GM21390 (cell line): ENCODE data around the gene KNDC1.

Source experiments
- ATAC-seq: cut with Tn5 transposase; IDR thresholded peaks from one replicate; pipeline ENCODE4 v1.9.1; 2021; ENCODE audit not compliant: unreplicated experiment

The KNDC1 gene

DNA sequence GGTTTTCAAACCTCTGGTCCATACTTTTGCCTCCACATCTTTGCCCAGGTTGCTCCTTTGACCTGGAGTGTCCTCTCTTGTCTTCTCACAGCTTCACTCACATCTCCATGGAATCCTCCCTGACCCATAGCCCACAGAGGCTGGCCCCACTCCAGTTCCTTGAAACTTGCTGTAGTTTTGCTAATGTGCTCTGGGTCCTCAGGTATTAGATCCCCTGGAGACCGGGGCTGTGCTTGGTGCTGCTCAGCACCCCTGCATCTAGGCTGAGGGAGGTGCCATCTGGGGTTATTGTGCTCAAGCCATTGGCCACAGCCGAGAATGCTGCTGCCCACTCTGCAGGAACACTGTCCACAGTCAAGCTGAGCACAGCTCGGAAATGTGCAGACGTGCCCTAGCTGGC is 16.5 kb downstream of the KNDC1 start:
- no peak for ATAC-seq

DNA sequence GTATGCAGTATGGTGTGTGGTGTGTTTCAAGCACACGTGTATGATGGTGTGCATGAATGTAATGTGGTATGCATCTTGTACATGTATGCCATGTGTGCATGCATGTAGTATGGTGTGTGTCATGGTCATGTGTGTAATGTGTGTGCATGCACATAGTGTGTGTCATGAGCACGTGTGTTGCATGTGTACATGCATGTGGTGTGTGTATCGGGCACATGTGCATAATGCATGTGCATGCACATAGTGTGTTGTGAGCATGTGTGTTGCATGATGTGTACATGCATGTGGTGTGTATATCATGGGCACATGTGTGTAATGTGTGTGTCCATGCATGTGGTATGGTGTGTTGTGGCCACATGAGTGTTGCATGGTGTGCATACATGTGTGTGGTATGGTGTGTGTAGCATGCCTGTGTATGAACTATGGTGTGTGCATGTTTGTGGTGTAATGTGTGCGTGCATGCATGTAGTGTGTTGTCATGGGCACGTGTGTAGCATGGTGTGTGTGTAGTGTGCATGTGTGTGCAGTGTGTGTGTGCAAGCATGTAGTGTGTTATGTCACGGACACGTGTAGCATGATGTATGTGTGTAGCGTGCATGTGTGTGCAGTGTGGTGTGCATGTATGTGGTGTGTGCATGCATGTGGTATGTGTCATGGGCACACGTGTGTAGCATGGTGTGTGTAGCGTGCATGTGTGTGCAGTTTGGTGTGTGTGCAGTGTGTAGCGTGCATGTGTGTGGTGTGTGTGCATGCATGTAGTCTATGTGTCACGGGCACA is 17.6 kb downstream of the KNDC1 start:
- ATAC-seq: no peak

DNA sequence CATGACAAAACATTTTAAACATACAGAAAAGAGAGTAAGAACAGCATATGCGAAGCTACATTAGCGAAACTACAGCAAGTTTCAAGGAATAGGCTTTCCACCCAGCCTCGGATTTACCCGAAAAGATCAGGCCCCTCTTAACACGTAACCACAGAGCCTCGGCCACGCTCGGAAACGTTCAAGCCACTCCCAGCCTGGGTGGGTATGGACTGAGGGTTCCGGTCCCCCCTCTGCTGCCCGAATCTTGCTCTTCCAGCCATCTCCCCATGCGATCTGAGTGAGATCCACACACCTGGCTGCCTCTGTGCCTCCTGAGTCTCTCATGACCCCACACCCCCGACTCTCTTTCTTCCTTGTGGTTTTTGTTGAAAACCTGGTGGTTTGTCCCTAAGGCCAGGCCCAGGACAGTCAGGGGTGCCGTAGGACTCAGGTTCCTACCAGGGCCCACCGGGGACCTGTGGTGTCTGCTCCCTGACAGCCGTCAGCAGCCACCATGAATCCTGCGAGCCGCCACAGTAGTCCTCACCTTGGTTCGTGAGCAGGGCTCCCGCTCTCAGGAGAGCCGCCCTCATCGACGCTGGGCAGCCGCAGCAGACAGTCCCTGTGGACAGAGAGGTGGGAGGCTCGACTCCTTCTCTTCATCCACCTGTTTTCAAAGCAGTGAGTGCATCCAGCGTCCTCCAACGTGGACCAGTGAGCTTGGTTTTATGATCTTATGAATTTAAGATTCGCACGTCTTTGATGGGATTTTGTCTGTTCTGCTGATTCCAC is 18.5 kb downstream of the KNDC1 start:
- ATAC-seq: no peak

DNA sequence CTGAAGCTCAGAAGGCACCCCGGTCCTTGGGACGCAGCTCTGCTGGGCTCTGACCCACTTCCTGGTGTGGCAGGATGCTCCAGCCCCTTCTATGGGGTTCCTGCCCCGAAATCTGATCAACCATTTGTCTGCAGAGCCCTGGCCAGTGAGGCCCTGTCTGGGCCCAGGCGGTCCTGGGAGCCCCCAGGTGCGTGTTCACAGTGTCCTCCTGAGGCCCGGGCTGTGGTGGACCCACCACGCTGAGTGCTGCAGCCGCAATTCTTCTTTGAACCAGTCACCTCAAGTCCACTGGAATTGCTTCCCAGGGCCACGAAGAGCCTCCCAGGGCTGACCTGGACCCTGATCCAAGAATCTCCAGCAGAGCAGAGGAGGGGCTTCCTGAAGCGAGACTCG is 19.1 kb downstream of the KNDC1 start:
- no peak for ATAC-seq

DNA sequence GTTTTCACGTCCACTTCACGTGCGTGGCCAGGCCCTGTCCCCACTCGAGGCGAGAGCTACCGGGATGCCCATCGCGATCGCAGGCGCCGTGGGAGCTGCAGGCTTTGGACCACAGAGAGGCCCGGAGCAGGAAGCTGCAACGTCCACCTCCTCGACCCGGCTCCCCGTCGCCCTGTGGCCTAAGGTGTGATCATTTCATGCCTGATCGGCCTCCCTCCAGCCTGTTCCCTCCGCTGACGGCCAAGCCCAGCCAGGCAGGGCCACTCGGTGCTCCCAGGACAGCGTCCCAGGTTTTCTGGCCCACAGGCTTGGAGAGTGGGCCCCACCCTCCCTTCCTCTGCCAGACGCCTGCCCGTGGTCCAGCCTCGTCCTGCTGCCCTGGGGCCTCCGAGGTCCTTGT is 19.6 kb downstream of the KNDC1 start:
- no peak for ATAC-seq

DNA sequence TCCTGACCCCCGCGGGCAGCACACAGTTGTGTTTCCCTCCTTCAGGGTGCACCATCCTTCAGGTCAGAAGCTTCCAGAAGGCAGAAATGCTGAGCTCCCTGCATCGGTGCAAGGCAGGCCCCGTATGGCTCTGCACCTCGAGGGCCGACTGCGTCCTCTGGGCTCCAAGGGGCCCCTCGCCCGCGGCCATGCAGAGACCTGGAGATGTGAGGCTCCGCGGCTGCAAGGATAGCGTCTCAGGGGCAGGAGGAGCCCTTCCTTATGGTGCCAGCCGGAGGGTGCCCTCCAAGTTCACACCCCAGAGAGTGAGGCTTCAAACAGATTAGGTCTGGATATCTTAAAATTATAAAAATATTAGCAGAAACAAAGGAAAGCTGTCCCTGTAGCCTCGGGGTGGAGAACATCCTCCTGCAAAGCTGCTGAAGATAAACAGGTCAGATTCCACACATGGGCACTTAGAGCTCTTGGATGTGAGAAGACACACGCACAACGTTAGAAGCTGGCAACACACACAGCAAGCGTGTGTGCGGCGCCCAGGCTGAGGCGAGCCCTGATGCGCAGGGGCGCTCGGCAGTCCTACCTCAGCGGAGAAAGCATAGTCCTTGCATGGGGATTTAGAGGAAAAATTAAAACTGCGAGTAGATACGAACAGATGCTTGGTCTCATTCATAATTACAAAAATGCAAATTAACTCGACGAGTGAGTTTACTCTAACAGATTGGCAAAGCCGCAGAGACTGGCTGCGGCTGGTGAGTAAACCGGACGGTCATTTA is 20.4 kb downstream of the KNDC1 start:
- no peak for ATAC-seq

DNA sequence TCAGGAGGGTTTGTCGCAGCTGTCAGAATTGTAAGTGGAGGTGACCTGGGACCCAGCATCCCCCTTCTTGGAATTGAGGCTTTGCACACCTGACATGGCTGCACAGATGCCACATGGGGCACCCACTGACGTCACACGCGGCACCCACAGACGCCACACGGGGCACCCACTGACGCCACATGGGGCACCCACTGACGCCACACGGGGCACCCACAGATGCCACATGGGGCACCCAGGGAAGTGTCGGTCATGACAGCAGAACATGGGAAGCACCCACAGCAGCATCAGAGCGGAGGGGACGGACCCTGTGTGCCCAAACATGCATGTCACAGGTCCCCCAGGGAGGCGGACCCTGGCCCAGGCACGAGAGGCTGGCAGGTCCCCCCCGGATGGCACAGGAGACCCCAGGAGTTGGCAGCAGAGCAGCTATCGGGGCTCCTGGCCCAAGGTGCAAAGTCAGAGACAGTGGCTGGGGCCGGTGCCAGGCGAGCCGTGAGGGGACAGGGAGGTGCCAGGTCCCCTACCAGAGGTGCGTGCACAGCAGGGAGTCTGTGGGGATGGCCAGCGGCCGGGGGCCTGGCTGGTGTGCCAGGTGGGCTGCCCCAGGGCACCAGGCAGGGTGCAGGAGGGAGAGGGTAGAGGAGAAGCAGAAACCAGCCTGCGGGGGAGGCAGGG is 21.1 kb downstream of the KNDC1 start:
- ATAC-seq: no peak

DNA sequence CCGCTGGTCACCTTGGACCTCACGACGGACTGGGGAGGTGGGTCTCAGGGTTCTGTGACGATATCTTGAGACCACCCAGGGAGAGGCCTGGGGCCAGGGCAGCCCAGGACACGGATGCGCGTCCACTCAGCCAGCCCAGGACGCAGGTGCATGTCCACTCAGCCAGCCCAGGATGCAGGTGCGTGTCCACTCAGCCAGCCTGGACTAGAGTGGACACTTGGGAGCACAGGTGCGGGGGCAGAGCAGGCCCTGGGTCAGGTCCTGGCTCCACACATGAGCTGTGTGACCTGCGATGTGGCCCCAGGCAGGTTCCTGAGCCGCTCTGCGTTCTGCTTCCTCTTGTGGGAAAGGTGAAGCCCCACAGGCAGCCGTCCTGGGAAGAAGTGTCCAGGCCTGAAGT is 22.2 kb downstream of the KNDC1 start:
- ATAC-seq: no peak

DNA sequence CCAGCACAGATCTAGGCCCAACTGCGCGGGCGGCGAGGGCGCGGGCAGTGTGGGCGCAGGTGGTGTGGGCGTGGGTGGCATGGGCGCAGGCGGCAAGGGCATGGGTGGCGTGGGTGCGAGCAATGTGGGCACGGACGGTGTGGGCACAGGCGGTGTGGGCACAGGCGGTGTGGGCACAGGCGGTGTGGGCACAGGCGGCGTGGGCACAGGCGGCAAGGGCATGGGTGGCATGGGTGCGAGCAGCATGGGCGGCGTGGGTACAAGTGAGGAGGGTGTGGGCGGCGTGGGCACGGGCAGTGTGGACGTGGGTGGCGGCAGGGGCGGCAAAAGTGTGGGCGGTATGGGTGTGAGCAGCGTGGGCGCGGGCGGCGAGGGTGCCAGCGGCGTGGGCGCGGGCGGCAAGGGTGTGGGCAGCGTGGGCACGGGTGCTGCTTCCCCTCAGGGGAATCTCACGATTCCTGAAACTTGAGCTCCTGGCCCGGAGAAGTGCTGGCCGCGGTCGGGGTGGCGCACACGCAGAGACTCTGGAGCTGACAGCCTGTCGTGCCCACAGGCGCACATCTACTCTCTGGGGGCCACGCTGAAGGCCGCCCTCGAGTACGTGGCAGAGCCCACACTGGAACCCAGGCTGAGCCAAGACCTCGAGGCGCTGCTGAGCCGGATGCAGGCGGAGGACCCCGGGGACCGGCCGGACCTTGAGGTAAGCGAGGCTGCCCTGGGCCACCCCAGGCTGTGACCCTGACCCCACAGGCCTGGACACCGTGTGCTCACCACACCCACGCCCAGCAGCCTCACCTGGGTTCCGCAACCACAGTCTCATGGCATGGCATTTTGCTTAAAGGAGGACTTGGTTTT is 23.0 kb downstream of the KNDC1 start:
- no peak for ATAC-seq

DNA sequence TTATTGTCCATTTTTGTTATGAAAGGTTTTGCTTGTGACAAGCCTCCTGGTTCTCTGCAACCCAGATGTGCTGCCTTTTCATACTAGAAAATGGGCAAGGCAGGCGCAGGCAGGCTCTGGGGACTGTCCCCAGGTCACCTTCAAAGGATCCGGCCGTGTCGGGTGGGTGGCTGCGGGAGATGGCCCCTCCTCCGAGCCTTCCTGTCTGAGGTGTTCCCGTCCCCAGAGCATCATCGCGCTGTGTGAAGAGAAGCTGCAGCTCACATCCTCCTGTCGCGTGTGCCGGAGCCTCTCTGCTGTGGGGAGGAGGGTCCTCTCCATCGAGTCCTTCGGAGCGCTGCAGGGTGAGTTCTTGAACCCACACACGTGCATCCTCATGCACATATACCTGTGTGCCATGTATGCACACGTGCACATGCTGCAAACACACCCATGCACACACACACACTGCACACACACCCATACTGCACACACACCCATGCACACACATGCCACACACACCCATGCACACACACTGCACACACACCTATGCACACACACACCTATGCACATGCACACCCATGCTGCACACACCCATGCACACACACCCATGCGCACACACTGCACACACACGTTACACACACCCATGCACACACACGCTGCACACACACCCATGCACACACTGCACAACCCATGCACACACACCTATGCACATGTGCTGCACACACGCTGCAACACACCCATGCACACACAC is 23.8 kb downstream of the KNDC1 start:
- ATAC-seq: no peak

DNA sequence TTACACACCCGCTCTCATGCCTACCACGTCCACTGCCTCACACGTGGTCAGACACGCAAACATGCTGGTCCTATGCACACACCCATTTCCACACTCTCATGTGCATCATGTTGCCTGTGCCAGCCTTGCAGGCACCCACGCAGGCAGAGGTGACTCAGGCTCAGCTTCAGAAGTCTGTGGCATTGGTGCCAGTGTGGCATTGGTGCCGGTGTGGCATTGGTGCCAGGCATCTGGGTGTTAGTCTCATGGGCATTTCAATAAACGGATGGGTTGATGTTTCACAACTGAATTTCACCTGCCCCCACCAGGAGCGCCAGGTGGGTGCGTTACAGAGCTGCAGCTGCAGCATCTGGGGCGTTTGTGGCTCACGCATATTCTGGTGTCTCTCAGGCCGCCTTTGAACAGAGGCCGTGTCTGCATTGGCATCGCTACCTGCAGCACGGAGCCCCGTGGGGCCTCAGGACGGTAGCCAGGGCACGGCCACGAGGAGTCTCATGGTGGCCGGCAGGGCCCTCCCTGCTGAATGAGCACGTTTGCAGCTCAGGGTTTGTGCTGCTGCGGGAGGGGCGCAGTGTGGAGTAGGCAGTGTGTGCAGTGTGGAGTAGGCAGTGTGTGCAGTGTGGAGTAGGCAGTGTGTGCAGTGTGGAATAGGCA is 24.7 kb downstream of the KNDC1 start:
- no peak for ATAC-seq

DNA sequence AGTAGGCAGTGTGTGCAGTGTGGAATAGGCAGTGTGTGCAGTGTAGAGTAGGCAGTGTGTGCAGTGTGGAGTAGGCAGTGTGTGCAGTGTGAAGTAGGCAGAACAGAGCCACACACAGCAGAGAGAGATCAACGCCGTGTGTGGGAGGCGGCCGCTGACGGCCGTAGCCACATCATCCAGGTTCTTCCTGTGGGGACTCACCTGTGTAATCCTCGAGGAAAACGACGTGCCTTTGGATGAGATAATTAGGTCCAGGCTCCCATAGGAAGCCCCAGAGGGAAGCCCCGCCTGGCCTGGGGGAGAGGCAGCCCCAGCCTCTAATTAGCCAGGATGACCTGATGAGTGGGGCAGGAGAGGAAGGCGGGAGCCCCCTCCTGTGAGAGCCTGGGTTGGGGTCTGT is 25.4 kb downstream of the KNDC1 start:
- no peak for ATAC-seq

DNA sequence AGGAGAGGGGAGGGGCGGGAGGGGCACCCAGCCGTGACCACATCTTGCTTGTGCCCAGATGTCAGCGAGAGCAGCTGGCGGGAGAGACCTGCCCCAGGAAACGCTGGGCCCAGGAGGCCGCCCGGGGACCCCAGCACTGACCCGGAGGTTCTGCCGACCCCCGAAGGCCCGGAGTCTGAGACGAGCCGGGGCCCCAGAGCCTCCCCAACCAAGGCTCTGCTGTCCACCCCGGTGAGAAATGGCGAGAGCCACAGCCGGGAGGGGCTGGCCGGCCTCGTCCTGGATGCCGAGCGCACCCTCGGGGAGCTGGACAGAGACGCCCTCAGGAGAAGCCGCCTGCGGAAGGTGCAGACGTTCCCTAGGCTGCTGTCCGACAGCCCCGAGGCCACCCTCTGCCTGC is 25.9 kb downstream of the KNDC1 start:
- ATAC-seq: no peak

DNA sequence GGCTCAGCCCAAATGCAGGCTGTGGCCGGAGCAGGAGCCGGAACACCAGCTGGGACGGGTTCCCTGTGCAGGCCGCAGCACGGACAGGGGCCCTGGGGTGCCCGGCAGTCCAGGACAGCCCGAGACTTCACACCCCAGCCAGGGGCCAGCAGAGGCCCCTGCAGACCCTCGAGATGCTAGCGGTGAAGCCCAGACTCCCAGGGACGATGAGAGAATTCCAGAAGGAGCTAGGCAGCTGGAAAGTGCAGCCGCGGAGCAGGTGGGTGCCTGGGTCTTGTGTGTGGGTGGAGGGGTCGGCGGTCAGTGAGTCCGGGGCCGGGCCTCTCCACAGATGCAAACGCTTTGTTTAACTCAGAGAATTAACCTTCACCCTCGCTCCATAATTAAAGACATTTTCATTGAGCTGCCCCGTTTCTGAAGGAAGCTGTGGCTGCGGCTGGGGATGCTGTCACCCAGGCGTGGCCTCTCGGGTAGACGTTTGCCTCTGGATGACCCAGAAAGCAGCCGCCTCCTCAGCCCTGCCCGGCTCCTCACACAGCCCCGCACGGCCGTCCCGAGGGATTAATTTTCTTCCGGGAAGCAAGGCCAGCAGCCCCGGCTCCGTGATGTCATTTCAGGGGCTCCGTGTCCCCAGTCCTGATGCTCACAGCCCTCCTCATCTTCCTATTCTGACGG is 26.5 kb downstream of the KNDC1 start:
- no peak for ATAC-seq

DNA sequence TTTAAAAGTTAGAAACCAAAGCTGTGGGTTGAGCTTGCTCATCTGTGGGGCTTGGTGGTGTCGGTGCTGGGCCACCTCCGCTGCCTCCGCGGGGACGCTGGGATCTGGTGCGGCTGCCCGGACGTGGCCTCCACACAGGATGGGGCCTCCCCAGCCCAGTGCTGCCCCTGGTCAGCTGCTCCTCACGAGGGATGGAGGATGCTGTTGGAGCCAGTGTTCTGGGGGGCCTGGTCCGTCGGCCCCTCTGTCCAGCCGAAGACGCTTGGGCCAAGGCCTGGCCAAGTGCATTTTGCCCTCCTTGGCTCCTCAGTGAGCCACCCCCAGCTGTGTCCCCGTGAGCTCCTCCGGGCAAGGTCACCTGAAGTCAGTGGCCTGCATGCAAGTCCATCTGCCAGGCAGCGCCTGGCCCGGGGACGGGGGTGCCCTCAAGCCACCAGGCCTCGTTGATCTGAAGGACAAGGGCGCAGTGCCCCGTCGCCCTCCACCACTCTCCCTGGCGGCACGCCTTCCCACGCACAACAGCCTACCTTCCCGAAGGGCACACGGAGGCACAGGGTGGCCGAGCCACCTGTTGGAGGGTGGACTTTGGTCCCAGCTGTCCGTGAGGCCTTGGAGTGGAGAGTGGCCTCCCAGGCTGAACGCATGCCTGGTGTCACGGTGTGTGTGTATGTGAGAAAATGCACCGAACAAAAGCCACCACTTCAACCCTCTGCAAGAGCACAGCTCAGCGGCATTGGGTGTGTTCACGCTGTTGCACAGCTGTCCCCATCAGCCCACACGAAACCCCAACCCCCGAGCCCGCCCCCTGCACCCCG is 27.3 kb downstream of the KNDC1 start:
- ATAC-seq: no peak

DNA sequence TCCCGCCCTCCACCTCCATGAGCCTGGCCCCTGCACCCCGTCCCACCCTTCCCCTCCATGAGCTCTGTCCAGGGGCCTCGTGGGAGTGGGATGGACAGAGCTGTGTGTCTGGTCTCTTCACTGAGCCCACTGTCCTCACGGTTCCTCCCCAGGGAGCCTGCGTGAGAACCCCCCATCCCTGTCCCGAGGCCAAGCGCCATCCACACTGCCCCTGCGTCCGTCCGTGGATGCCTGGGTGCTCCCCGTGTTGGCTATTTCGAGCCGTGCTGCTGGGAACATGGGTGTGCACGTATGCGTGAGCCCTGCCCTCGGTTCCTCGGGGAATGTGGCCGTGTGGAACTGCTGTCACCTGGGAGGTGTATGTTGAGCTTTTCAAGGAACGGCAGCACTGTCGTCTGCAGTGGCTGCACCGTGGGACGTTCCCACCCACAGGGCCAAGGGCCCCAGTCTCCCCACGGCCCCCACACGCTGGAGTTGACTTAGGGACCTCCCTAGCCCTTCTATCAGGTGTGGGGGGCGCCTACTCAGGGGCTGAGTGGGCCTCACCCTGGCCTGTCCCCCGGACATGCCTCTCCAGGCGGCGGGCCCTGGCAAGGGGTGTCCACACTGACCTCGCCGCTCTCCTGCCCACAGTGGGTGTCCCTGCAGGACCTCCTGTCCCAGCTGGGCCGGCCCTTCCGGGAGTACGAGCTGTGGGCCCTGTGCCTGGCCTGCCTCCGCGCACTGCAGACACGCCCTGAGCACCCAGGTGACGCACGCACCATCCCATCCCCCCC is 28.1 kb downstream of the KNDC1 start:
- no peak for ATAC-seq

DNA sequence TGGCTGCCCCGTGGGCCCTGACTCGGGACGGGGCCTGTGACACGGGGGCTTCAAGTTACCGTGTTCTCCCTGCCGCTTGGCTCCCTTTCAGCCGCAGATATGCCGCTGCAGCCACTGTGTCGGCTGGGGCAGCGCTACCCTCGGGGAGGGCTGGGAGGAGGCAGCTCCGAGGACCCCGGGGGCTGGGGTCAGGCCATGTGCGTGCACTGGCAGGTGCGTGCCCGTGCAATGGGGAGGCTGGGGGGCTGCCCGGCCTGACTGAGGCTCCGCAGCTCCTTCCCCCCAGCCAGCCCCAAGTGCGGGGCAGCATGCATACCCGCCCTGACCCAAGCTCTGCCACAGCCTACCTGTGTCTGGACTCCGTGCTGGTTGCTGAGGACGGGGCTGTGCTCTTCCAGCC is 29.2 kb downstream of the KNDC1 start:
- ATAC-seq: no peak
